AG08396 (cell line): ENCODE data around the gene PXYLP1.
A peak's percentile ranks its signal among the peaks of the same experiment; 100 is the strongest.
"Not testable (repeated sequence)": the region's sequence is repeated elsewhere in the genome, so short reads cannot be mapped to it uniquely, and the experiment has no call there.

ENCODE experiments used
- DNase-seq: peaks from one replicate; pipeline ENCODE4 v3.0.0; 2012; ENCODE audit warnings: low spot score, mixed read lengths

Gene PXYLP1

DNA sequence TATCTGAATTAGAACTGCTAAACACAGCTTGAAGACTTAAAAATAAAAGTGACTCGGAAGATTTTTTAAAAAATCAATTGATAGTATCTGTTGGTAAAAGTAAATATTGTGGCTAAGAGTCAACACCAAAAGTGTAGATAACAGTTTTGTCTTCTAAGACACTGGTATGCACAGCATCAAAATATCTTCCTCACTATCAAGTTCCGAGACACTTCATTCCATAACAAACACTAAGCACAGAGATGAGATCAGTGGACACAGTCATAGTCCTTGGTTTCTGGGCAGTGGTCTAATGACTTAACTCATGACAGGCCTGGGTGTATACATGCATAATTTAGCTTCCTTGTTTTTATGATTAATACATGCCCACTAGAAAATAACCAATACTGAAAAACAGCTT lies 63.2 kb downstream of the PXYLP1 start:
- peak; percentile 58 for DNase-seq

DNA sequence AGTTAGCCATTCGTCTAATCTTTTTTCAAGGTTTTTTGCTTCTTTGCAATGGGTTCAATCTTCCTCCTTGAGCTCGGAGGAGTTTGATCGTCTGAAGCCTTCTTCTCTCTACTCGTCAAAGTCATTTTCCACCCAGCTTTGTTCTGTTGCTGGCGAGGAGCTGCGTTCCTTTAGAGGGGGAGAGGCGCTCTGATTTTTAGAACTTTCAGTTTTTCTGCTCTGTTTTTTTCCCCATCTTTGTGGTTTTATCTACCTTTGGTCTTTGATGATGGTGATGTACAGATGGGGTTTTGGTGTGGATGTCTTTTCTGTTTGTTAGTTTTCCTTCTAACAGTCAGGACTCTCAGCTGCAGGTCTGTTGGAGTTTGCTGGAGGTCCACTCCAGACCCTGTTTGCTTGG lies 68.8 kb downstream of the PXYLP1 start:
- DNase-seq: not testable (repeated sequence)

DNA sequence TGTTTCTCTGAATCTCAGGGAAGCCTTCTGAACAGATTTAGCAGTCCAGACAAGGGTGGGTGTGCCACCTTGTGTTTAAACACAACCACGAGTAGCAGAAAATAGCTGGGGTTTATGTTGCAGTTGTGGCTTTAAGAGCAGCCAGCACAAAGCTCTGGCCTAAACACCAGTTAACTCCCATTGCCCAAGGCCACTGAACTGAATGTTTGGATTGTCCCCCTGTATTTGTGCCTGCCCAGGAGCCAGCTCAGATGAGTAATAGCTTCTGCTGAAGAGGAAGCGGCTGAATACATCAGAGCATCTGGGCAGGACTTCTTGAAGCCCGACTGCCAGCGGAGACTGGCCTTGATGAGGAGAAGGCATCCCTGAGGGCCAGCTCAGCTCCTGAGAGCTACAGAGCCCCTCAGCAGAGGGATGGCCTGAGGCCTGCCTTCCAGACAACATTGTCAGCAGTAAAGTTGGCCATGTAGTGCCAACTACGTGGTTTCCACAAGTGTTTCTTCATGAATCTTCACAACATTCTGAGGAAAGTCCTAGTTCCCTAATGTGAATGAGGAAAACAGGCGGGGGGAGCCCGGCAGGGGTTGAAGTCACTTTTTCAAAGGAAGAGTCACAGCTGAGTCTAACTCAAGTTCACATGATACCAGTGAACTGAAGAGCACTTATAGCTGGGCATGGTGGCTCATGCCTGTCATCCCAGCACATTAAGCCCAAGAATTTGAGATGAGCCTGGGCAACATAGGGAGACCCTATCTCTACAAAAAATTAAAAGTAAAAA lies 70.9 kb downstream of the PXYLP1 start:
- DNase-seq: peak; percentile 52

DNA sequence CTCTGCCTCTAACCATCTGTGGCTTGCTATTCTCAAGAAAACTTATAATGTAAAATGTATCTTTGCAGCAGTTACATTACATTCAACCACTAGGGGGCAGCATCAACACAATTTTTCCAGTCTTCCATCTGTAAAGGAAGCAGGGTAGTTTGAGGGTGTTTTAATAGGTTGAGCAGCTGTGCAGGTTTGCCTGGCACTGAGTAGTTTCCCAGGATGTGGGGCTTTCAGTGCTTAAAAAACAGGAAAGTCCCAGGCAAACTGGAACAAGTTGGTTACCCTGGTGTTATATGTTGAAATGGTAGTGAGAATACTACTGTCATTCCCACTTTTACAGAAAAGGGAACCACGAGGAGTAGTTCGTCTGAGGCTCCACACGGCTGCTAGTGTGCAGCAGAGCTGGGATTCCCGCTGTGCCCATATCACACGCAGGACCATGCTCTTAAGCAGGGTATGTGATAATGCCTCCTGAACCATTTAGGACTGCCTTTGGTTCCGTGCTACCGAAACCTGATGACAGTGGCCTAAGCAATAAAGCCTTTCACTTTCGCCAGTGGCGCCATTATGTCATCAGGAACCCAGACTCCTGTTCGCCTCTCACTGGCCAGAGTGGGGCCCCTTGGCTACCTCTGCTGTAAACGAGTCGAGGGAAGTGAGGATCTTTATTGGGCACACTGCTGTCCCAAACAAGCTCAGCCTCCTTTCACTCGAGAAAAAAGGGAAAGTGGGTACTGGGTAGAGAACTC lies 72.0 kb downstream of the PXYLP1 start:
- DNase-seq: peak; percentile 51

DNA sequence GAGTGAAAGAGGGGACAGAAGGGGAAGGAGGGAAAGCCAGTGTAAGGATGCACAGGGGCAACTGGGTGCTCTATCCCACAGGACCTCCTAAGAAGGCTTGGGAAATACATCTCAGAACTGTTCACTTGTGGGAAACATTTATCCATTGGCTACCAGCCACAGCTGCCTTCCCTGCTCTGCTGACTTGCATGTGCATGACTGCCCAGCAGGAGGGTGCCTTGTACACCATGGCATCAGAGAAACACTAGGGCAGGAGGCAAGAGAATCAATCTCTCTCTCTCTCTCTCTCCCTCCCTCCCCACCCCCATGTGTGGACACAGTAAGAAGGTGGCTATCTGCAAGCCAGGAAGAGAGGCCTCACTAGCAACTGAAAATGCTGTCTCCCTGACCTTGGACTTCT lies 73.8 kb downstream of the PXYLP1 start:
- no peak for DNase-seq

DNA sequence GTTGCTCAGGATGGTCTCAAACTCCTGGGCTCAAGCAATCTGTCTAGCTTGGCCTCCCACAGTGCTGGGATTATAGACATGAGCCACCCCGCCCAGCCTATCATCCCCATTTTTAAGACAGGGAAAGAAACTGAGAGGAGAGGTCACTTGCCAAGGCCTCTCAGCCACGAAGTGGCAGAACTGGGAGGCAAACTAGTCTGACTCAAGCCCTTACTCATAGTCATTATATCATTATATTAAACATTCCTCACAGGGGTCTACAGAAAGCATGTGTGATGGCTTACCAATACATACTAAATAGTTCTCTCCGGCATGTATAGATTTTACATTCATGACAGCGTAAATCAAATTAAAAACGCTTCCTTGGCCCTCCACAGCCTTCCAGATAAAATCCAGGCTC lies 74.7 kb downstream of the PXYLP1 start:
- no peak for DNase-seq

DNA sequence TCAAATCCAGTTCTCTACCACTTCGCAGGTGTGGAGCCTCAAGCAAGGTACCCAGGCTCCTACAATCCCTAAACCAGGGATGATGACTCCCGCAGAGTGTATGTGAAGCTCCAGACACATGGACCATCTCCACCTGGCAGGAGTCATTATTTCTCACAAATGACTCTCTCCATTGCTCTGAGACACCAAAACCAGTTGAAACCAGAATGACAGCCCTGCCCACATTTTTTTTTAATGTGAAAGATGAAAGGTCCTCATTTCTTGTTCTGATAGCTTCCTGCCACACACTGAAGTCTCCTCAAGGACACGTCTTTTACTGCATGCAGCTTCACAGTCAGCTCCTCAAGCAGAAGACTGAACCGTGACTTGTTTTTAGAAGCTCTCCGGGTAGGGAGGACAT lies 75.3 kb downstream of the PXYLP1 start:
- DNase-seq: no peak

DNA sequence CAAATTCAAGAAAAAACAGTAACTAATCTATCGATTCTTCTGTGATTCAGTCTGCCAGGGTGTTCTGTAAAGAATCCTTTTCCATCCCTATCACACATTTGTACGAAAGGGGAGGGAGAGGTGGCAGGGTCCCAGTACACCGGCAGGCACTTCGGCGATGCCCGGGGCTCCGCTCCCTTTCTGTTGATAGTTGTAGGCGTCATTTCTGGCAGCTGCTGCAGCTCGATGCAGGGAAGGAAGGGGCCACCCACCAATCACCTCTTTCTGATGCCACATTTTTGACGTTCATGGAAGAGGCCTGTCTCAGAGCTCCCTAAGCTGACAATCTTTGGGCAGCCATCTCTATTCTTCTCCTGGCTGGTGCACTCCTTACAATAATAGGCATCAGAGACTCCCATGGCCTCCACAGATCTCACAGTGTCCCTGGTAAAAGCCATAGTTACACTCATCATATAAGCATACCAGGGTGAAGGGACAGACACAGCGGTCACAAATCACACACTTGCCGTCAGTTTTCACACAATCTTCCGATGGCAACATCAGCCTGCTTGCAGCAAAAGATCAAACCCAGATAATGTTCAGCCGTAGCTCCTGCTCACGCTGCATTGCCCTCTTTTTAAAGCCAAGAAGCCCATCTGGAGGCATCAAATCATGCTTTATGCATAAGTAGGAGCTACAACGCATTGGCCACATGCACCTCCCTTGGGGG lies 75.9 kb downstream of the PXYLP1 start:
- DNase-seq: no peak

DNA sequence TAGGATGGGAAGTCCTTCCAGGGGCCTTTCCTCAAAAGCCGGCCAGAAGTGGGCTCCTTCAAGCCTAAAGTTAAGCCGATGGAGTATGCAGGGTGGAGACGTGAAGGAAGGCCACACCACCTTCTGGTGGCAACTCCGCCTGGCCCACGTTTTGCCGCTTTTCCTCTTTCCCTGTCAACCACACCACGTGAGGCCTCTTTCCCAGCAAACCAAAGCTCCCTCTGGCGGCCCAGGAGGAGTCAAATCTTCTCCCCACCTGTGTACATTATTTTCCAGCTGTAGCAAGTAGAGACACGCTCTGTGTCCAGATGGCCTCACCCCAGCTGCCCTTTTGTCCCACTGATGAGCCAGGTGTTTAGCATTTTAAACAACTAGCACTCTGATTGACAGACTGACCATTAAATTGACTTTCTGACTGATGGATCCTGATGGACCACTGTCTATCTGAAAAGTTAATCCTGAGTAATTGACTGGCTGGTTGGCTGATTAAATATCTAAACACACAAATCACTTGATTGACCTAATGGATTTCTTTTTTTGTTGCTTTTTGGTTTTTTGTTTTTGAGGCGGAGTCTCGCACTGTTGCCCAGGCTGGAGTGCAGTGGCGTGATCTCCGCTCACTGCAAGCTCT lies 77.1 kb downstream of the PXYLP1 start:
- DNase-seq: peak; percentile 45

DNA sequence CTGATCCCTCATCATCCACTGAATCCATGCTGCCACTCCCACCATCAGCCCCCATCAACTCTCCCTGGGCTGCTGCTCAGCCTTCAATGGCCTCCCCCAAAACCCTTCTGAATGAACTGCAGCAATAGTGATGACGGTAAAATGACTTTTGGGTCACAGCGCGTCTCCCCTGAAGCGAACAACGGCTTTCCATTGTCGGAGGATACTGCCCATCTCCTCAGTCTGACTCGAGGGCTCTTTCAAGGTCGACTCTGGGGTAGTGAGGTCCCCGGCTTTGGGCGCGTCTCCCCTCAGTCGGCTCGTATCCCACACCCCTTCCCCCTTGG lies 79.5 kb downstream of the PXYLP1 start:
- no peak for DNase-seq

DNA sequence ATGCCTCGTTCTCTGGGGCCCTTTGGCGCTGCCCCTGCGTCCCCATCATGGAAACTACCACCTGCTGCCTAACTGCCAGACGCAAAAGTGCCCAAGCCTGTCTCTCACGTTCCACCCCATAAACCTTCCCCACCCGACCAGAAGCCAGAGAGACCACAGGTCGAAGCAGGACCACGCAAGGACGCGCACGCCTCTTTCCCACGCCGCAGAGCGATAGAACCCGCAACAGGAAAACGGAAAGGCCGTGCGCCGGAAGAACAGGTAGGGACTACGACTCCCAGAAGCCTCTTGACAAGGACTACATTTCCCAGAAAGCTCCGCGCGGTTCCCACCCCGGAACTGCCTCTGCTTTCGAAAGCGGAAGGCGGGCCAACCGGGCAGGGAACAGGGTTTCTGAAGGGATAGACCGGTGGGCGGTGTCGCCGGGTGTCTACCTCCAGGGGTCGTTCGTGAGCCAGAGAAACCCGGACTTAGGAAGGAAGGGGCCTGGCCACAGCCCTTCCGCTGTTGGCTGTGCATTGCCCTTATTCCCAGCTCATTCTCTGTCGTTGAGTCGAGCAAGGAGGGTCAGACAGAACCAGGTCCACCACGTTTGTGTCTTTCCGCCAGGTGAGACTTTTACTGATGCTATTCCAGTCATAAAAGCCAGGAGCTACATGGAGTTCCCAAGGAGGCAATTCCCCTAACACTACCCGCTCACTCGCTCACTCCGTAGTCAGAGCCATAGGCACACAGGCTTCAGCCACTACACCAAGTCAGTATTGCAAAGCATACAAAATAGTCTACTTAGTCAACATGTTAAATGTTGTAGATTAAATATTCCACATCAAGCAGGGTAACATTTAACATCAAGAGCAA lies 80.1 kb downstream of the PXYLP1 start:
- peak; percentile 93 for DNase-seq

DNA sequence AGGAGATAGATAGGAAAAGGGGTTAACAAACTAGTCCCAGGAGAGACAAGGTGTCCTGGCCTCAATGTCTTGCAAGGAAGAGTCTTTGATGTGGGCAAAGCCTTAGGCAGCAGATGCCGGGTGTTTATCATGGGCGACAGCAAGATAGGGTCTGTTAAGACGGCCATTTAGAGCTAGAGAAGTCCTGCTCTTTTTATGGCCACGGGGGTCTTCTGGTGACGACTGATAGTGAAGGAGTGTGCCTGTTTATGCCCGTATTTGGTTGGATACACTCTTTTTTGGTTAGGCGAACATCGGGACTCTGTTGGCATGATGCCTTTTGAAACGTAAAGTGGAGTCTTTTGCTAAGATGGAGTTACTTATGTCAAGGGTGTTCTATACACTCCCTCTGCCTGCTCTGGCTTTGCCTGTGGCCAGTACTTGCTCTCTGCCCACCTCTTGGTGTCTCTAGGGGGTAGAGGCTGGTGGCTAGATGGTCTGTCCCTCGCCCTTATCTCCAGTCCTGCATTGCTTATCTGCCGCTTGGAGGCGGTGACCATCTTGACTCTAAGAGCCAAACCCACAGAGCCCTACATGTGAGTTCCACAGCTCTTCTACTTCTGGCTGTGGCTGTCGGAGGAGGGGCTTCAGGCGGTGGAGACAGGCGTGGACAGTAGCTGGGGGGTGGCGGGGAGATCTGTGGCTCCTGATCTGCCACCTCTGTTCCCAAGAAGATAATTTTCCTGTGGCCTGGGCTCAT lies 80.9 kb downstream of the PXYLP1 start:
- DNase-seq: no peak

DNA sequence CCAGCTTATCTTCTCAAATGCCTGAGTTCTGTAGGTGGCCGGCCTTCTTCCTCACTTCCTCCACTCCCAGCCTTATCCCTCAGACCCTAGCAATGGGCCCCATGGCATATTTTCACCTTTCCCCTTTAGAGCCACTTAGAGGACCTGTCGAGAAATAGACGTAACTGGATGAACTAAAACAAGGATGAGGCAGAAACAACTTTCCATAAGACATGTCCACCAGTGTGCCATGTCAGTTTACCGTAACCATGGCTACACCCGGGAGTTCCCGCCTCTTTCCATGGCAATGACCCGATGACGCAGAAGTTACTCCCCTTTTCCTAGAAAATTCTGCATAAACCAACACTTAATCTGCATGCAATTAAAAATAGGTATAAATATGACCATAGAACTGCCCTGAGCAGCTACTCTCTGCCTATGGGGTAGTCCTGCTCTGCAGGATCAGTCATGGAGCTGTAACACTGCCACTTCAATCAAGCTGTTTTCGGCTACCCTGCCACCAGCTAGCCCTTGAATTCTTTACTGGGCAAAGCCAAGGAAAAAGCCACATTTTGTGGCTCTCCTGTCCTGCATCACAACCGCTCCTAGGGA lies 81.6 kb downstream of the PXYLP1 start:
- no peak for DNase-seq

DNA sequence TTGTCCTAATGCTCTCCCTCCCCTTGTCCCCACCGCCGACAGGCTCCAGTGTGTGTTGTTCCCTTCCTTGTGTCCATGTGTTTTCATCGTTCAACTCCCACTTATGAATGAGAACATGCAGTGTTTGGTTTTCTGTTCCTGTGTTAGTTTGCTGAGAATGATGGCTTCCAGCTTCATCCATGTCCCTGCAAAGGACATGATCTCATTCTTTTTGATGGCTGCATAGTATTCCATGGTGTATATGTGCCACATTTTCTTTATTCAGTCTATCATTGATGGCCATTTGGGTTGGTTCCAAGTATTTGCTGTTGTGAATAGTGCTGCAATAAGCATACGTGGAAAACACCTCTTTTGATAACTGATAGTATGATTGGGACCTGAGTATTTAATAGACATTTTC lies 82.8 kb downstream of the PXYLP1 start:
- DNase-seq: not testable (repeated sequence)

DNA sequence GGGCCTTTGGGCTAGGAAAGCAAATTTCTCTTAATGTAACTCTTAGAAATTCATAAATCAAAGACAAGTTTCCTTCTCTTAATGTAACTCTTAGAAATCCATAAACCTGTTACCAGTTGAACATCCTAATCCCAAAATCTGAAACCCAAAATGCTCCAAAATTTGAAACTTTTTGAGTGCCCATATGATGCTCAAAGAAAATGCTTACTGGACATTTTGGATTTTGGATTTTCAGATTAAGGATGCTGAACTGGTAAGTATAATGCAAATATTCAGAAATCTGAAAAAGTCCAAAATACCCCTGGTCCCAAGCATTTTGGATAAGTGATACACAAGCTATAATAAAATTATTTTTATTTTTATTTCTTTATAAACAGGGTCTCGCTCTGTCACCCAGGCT lies 85.2 kb downstream of the PXYLP1 start:
- DNase-seq: no peak

DNA sequence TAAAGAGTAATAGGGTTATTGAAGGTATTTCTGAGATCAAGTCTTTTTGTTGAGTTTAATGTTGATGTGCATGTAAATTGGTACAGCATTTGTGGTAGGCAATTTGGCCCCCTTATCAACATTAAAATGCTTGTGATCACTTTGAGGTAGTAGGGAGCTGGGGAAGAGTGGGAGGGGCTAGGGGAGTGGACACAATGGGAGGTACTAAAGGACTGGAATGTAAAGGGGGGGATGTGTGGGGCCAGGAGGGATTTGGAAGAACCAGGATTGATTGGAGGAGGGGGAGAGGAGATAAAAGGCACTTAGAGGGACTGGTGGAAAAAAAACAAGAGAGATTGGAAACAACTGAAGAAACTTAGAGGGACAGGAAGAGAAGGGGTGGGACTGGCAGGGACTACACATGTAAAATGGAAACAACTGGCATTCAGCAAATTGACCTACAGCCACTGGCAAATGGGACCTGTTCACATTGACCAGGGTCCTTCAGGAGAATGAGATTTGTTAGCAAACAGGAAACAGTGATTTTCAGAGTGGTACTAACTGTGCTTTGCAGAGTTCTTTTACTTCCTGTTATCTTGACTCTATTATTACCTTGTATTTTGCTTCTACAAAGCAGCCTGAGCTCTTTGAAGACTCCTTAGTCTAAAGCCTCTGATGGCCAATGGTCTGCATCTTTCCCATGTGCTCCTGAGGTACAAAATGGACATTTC lies 88.9 kb downstream of the PXYLP1 start:
- DNase-seq: no peak

DNA sequence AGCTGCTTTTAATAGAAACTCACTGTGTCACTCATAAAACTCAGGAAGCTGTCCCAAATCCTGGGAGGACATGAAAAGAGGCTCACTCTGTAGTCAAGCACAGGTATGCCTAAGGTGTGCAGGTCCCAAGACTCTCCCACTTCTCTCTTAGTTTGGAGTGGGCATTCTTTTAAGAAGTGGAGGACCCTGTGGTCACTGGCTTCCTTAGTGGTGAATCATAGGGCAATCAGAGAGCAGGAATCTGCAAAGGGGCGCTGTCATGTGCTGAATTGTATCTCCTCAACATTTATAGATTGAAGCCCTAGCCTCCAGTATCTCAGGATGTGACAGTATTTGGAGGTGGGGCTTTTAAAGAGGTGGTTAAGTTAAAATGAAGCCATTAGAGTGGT lies 89.5 kb downstream of the PXYLP1 start:
- no peak for DNase-seq

DNA sequence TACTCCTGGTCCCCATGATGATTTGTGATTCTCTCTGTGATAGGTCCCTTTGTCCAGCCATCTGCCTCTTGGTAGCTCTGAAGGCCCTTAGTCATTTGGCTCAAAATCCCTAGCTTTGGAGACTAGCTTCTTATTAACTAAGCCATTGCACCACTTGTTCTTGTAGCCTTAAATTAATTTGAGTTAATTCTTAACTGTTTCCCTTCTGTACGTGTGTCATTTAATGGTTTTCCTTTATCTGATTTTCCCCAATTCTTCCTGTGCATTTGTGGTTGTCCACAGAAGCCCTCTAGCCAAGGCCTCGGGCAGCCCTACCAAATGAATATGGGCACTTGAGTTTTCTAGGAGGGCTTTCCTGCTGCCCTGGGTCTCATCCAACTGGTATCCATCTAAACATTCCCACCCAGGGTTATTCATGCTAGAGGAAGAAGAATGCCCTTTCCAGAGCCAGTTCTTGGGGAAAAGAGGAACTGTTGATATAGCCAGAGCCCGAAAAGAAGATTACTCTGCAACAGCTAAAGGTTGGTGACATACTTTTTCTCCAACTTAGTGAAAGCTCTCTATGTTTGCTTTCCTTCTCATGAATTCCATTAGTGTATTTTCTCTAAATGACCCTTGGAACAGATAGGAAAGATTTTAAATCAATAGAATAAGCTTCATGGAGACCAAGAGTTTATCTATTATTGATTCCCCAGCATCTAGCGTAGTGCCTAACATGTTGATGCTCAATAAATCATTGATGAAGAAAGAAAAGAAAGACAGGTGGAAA lies 92.5 kb downstream of the PXYLP1 start:
- no peak for DNase-seq

DNA sequence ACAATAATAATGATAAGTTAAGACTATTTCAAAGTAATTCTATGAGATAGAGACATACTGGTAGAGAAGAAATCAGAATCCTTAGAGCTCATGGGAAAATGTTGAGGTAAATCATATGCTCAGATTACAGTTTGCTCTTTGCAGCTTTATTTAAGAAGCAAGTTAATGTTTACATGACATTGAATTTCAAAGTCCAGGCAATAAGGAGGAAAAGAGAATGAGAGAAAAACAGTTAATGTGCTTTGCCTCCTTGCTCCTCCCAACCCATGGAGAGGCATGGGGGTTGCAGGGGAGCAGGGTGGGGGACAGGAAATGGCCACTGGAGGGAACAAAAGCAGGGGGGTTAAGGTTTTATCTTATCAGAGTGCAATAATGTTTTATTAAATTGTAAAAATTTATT lies 94.5 kb downstream of the PXYLP1 start:
- DNase-seq: no peak
